ENCODE results near the gene TMEM26. TPM values are rescaled to one million over a fixed set of nuclear protein-coding genes. Genes with fewer than 3 reads are reported as not detected.

Gene TMEM26
- total and polyA plus RNA-seq, 2 experiments from 2014 or later: 1.0 to 1.9 TPM

GRCh38 chr10:61438141-61438988 lies 14.8 kb downstream of the TMEM26 start:
- peaks cover 9% of the 10 kb centered on the region; the same call in 2 of the 3 replicates for H3K4me1 Mint-ChIP-seq
- no peak overlapping the region for H3K27ac Mint-ChIP-seq
- no peak overlapping the region for H3K4me3 Mint-ChIP-seq
- DNase-seq (ENCODE audit: low spot score): no peak
- ATAC-seq: no peak
- no peaks in the 10 kb centered on the region for H3K27me3 Mint-ChIP-seq (ENCODE audit: insufficient read depth, low read depth, poor library complexity)
- H3K36me3 Mint-ChIP-seq (ENCODE audit: low read depth): no peaks in the 10 kb centered on the region
- Histone ChIP-seq H3K9me2 (ENCODE audit: insufficient read depth) (no peaks in the 10 kb centered on the region), H2AFZ (no peak overlapping the region), H3F3A (replicated peaks; ENCODE audit: low read depth) (no peaks in the 10 kb centered on the region), H3K27me3 (ENCODE audit: insufficient read depth) (no peaks in the 10 kb centered on the region), H3K4me2 (no peak overlapping the region), H4K20me1 (replicated peaks; ENCODE audit: insufficient read depth) (no peaks in the 10 kb centered on the region), H3K36me3 (ENCODE audit: insufficient read depth) (no peaks in the 10 kb centered on the region), H3K79me2 (replicated peaks; ENCODE audit: insufficient read depth) (no peaks in the 10 kb centered on the region), H3K4me3 (no peak overlapping the region), H3K4me1 (ENCODE audit: insufficient read depth) (no peaks in the 10 kb centered on the region; the same call in 1 of the 2 replicates), H3K27ac (ENCODE audit: low read depth) (no peak overlapping the region)
- TF ChIP-seq ZNF331 (CRISPR knock-in tag; IDR thresholded peaks at IDR 0.05; ENCODE audit: low read depth) (no peak), ZNF462 (CRISPR knock-in tag; IDR thresholded peaks at IDR 0.05) (no peak), STAT1 (IDR thresholded peaks at IDR 0.05; ENCODE audit: unreplicated experiment) (no peak)
- no peaks in the 10 kb centered on the region for H3K9me3 Mint-ChIP-seq

- H4K20me1 ChIP-seq (replicated peaks; ENCODE audit: insufficient read depth): no peaks in the 10 kb centered on the region
- H3K27me3 ChIP-seq (ENCODE audit: insufficient read depth): no peaks in the 10 kb centered on the region
- H3K9me3 Mint-ChIP-seq: peaks cover 45% of the 10 kb centered on the region
- no peak overlapping the region for H3K27ac ChIP-seq (ENCODE audit: low read depth)
- no peak for ATAC-seq
- no peaks in the 10 kb centered on the region for H3K27me3 Mint-ChIP-seq (ENCODE audit: insufficient read depth, low read depth, poor library complexity)
- no peak overlapping the region for H2AFZ ChIP-seq
- H3K4me1 Mint-ChIP-seq: peaks cover 1% of the 10 kb centered on the region; the same call in 2 of the 3 replicates
- H3K36me3 ChIP-seq (ENCODE audit: insufficient read depth): no peaks in the 10 kb centered on the region; the same call in none of the 2 replicates
- H3K36me3 Mint-ChIP-seq (ENCODE audit: low read depth): peaks cover 72% of the 10 kb centered on the region
- no peak overlapping the region for H3K27ac Mint-ChIP-seq
- H3K4me3 ChIP-seq: no peak overlapping the region
- no peak overlapping the region for H3K4me2 ChIP-seq
- no peaks in the 10 kb centered on the region for H3K79me2 ChIP-seq (replicated peaks; ENCODE audit: insufficient read depth)
- H3K9me2 ChIP-seq (ENCODE audit: insufficient read depth): no peaks in the 10 kb centered on the region; the same call in 1 of the 2 replicates
- H3K4me3 Mint-ChIP-seq: no peak overlapping the region
- H3F3A ChIP-seq (replicated peaks; ENCODE audit: low read depth): no peaks in the 10 kb centered on the region
- peaks cover 3% of the 10 kb centered on the region; the same call in 1 of the 2 replicates for H3K4me1 ChIP-seq (ENCODE audit: insufficient read depth)
- DNase-seq (ENCODE audit: low spot score): no peak
- TF ChIP-seq ZNF114 (CRISPR knock-in tag; IDR thresholded peaks at IDR 0.05) (no peak), STAT1 (IDR thresholded peaks at IDR 0.05; ENCODE audit: unreplicated experiment) (no peak), POLR2AphosphoS5 (IDR thresholded peaks at IDR 0.05; ENCODE audit: low read depth) (no peak)
- TF ChIP-seq, protein P1, sequence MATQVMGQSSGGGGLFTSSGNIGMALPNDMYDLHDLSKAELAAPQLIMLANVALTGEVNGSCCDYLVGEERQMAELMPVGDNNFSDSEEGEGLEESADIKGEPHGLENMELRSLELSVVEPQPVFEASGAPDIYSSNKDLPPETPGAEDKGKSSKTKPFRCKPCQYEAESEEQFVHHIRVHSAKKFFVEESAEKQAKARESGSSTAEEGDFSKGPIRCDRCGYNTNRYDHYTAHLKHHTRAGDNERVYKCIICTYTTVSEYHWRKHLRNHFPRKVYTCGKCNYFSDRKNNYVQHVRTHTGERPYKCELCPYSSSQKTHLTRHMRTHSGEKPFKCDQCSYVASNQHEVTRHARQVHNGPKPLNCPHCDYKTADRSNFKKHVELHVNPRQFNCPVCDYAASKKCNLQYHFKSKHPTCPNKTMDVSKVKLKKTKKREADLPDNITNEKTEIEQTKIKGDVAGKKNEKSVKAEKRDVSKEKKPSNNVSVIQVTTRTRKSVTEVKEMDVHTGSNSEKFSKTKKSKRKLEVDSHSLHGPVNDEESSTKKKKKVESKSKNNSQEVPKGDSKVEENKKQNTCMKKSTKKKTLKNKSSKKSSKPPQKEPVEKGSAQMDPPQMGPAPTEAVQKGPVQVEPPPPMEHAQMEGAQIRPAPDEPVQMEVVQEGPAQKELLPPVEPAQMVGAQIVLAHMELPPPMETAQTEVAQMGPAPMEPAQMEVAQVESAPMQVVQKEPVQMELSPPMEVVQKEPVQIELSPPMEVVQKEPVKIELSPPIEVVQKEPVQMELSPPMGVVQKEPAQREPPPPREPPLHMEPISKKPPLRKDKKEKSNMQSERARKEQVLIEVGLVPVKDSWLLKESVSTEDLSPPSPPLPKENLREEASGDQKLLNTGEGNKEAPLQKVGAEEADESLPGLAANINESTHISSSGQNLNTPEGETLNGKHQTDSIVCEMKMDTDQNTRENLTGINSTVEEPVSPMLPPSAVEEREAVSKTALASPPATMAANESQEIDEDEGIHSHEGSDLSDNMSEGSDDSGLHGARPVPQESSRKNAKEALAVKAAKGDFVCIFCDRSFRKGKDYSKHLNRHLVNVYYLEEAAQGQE (IDR thresholded peaks at IDR 0.05; ENCODE audit: unreplicated experiment): no peak
Measured at GRCh38 chr10:61423178-61423577, 30.0 kb downstream of the TMEM26 start.

All from GM23338 (cell line).